HG03521 (cell line): ENCODE data around the gene LINC01488.

Experiments used
- ATAC-seq: cut with Tn5 transposase; IDR thresholded peaks from one replicate; pipeline ENCODE4 v1.9.1; 2021; ENCODE audit warnings: mild to moderate bottlenecking, moderate library complexity; ENCODE audit not compliant: unreplicated experiment

LINC01488 gene

GRCh38 chr11:69444381-69445130 lies 36.9 kb upstream of the LINC01488 start:
- no peak for ATAC-seq

DNA sequence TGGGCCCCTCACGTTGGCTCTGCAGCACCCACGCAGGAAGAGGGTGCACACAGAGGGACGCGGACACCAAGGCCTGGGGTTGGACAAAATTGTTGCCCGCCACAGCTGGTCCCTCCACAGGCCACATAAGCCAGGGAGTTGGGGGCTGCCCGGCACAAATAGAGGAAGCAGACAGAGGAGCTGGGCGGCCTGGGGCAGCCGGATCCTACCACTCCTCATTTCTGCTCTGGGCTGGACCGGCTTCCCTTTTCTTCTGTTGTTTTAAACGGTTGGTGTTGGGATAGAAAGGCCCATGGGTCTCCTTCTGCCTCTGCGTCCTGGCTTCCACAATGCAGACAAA lies 36.4 kb upstream of the LINC01488 start:
- ATAC-seq, result no peak

DNA sequence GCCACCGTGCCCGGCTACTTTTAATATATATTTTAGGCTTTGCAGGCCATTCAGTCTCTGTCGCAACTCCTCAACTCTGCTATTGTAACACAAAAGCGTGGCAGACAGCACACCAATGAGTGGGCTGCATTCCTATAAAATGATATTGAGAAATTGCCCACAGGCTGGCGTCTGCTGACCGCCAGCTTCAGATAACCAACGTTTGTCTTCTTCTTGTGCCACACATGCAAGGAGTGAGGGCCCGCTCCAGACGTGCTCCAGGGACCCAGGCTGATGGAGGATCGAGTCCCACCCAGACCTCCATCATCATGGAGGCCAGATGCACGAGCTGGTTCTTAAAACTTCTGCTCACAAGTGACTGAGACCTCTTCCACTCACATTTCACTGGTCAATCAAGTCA lies 35.4 kb upstream of the LINC01488 start:
- no peak for ATAC-seq

DNA sequence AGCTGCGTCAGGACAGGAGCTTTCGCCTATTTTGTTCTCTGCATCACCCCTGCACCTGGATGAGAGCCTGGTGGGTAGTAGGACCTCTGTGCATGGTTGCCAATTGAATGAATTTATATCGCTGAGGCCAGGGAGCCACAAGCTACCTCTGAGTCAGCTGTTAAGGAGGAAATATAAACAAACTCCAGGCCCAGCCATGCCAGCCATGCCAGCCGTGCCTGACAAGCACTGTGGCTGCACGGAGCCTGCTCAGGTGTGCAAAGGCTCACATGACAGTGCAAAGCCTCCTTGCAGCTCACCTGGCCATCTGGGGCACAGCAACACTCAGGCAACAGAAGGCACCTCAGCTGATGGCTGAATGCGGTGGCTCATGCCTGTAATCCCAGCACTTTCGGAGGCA lies 33.7 kb upstream of the LINC01488 start:
- ATAC-seq, result no peak

DNA sequence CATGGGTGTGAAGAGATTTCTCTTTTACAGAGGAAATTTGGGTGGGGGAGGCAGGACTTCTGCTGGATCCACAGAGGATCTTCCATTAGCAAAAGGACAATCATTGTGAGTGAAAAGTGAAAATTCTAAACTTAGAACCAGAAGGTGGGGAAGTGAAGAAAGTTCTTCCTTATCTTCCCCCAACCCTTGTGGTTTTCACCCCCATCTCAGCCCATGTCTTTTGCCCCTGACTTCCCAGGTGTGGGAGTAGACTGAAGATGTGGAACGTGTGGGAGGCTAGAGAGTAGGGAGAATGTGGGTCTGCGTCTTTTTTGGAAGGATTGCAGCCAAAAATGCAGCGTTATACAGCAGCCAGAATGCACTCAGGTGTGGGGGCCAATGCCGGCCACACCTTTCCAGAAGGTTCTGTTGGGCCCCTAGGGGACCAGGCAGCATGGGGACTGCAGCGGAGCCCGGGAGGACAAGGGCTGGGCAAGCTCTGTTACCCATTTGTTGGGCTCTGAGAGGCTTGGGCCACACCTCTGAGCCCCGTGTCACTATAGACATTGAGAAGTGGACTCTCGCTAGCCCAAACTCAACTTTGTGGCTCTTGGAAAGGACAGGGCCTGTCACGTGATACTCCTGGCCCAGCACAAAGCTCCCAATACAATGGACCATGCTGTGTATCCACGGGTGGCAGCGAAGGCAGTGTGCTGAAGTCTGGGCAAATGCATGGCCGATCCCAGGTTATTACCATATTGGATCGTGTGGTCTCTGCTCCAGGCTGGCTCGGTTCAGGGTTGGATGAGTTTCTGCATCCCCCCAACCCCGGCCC lies 32.8 kb upstream of the LINC01488 start:
- ATAC-seq, result no peak

- ATAC-seq, result no peak
These were observed 32.0 kb upstream of the LINC01488 start for GRCh38 chr11:69449320-69450063.

DNA sequence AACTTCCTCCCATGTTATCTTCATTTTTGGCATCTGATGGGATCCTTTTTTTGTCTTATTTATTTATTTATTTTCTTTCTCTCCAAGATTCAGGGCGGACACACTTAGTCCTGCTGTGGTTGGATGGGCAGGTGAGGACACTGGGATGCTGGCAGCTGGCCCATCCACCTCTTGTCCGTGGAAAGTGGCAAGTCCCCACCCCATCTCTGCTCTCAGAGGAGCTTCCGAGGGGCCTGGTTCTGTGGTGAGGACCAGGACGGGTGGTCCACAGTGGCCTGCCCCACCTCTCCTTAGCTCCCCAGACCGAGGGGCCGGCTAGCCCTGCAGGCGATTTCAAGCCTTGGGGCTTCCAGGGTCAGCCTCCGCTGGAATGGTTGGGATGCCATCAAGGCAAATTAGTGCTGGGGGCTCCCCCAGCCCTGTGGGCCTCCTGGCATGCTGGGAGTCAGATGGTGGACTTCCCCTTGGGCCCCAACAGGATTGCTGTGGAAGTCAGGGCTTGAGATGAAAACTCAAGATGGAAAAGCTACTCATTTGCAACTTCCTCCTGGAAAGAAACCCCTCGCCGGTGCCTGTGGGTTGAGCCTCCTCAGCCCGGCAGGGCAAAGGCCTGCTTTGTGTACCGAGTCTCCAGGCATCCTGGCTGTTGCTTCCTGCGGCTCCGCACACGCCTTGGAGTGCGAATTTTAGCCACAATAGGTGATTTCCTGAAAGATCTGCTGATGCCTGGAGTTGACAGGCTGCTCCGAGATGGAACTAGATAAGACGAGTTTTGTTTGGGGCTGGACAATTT lies 31.2 kb upstream of the LINC01488 start:
- ATAC-seq, result no peak

DNA sequence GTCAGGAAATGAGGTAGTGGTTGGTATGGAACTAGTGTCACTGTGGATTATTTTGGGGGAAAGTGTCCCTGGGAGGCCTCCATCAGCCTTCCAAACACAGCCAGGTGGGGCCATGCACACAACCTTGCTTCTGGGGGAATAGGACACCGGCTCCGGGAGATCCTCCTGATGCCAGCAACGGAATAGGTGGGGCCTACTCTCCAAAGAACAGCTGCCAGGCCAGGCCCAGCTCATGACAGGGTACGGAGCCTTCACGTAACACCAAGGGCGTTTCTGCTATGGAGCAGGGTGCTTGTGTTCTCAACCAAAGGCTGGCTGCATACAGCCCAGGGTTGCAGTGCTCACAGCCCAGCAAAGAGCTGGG lies 30.6 kb upstream of the LINC01488 start:
- no peak for ATAC-seq

- no peak for ATAC-seq
These were observed 30.2 kb upstream of the LINC01488 start for GRCh38 chr11:69451289-69451688.

- no peak for ATAC-seq
These were observed 29.1 kb upstream of the LINC01488 start for GRCh38 chr11:69452206-69452987.

DNA sequence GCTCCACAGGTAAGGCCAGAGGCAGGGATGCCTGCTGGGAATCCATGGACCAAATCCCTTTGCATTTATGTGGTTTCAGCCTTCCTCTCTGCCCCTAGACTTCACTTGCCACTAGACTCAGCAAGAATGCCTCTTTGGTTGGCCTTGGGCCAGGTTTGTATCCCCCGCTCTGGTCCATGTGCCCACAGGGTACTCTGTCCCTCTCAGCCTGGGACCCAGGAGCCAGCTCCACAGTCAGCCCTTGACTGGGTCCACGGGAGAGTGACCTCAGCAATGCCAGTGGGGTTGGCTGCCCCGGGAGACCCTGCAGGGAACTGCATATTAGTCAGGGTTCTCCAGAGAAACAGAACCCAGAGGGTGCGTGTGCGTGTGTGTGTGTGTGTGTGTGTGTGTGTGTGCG lies 28.3 kb upstream of the LINC01488 start:
- ATAC-seq, result no peak

DNA sequence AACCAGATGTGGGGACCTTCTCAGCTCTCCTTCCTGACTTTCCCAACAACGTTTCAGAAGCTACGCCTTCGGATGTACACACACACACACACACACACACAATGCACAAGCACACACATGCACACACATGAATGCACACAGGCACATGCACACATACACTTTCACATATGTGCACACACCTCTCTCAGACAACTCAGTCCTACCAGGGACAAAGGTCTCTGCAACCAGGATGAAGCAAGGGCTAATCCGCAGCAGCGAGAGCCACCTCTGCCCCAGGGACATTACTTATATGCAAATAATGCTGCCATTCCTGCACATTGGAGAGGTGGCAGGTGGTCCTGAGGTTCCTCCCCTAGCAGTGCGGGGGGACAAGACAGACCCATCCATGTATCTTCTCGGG lies 27.4 kb upstream of the LINC01488 start:
- ATAC-seq, result no peak

DNA sequence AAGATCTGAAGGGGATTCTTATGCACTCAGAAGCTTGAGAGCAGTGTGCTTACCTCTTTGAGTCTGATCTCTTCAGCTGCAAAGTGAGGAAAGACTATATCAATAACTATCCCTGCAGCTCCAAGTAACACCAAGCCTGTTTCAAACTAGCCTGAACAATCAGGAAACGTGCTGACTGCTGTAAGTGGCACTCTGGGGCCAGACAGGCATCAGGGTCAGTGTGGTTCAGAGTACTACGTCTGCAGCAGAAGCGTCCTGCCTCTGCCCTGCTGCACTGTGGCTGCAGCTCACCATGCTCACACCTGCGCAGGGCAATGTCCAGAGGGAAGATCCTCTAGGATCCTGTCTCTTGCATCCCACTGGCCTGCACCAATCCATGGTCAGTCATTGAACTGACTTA lies 25.5 kb upstream of the LINC01488 start:
- no peak for ATAC-seq

DNA sequence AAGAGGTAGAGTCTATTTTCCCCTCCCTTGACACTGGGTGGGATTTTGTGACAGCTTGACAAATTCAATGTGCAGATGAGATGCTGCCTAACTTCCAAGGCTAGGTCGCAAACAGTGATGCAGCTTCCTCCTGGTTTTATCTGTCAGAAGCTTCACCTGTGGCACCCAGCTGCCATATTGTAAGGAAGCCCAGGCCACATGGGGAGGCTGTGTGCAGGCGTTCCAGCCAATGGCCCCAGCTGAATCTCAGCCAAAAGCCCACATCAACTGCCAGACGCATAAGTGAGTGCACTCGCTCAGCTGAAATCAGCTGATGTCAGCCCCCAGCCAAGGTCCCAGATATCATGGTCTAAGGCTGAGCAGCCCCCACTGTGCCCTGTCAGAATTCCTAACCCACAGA lies 24.8 kb upstream of the LINC01488 start:
- ATAC-seq, result no peak

DNA sequence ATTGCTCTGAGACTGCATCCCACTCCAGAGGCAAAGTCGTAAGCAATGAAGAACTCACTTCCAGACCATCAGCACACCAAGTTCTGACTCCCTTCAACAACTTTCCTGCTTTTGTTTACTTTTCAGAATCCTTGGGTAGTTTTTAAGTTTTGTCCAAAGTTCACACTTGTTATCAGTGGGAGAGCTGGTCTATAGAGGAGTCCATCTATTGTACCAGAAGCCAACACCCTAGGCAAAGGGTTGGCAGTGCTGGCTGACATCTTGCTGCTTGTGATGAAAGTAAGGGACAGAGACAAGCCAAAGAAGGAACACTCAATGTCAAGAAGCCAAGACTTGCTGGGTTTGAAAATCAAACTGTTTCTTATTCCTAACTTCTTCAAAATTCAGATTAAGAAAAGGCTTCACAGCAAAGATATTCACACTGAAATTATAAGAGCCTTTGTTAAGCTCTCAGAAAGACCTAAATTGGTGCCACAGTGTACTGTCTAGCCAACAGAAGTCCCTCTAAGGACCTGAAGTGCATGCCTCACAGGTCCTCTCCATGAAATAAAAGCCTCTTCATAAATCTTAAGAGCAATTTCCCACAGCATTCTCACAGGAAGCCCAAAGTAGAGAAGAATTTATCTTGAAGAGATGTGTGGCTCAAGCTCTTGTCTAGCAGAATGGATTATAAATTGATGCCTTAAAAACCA lies 21.5 kb upstream of the LINC01488 start:
- no peak for ATAC-seq

DNA sequence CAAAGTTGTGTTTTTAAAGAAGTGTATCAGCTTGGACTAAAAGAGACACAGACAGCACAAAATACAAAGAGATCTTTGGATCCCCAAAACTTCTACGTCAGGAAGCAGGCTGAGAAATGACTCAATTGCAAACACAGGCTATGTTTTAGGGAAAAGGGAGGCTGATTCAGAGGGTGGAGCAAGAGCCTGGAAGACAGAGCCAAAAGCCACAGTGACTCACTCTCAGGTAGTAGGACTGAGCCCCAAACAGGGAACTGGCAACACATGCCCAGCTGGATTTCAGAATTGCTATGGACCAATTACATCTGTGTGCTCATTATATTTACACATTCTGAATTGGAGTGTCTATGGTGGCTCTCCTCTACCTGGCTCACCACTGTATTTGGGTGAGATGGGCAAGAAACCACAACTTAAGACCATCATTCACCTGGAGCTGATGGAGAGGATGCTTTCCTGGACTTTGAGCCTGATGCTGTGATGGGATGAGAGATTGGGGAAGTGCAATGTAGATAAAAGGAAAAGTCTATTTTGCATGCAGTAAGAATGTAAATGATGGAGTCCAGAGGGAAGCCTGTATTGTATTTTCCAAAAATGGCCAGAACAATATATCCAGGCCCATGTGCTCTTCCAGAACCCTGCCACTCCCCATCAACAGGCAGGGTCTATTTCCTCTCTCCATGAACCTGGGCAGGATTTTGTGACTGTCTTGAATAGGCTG lies 20.8 kb upstream of the LINC01488 start:
- ATAC-seq, result no peak

- ATAC-seq, result no peak
These were observed 20.0 kb upstream of the LINC01488 start for GRCh38 chr11:69461272-69461962.

GRCh38 chr11:69462106-69462951 lies 19.1 kb upstream of the LINC01488 start:
- ATAC-seq, result no peak
